GM21619 (cell line): Measurements from ENCODE around the gene SI.
"Not testable (repeated sequence)": the region's sequence is repeated elsewhere in the genome, so short reads cannot be mapped to it uniquely, and the experiment has no call there.

Experiments used
- ATAC-seq: cut with Tn5 transposase; IDR thresholded peaks from one replicate; pipeline ENCODE4 v1.9.1; 2021; ENCODE audit not compliant: unreplicated experiment

Gene SI

GRCh38 chr3:165078293-165078692 is at the start of gene SI:
SI (minus strand) TSS chr3:165078496; CDS start chr3:165076012, 2,484 bp downstream.
- ATAC-seq, result no peak

- ATAC-seq, result no peak
Measured at GRCh38 chr3:165125836-165126235, 47.5 kb upstream of the SI start.

- no peak for ATAC-seq
Measured at GRCh38 chr3:165111401-165111800, 33.1 kb upstream of the SI start.

GRCh38 chr3:165103616-165104015 is 25.3 kb upstream of the SI start:
- ATAC-seq, result no peak

- no peak for ATAC-seq
Measured at GRCh38 chr3:165082650-165083049, 4.4 kb upstream of the SI start.

GRCh38 chr3:165081183-165081582 is 2.9 kb upstream of the SI start:
- no peak for ATAC-seq

GRCh38 chr3:165075695-165076094 is 2.6 kb downstream of the SI start:
- ATAC-seq, result no peak

GRCh38 chr3:165070682-165071081 is 7.6 kb downstream of the SI start:
- ATAC-seq, result no peak

- no peak for ATAC-seq
Measured at GRCh38 chr3:165056510-165056909, 21.8 kb downstream of the SI start.

GRCh38 chr3:165040186-165040585 is 38.1 kb downstream of the SI start:
- ATAC-seq, result no peak

- ATAC-seq, result no peak
Measured at GRCh38 chr3:165011557-165011956, 66.7 kb downstream of the SI start.

- no peak for ATAC-seq
Measured at GRCh38 chr3:164984947-164985346, 93.3 kb downstream of the SI start.

- no peak for ATAC-seq
Measured at GRCh38 chr3:164962610-164963009, 115.7 kb downstream of the SI start.

GRCh38 chr3:164952966-164953365 is 125.3 kb downstream of the SI start:
- no peak for ATAC-seq

GRCh38 chr3:164951403-164951802 is 126.9 kb downstream of the SI start:
- not testable (repeated sequence) for ATAC-seq

GRCh38 chr3:164940745-164941144 is 137.6 kb downstream of the SI start:
- ATAC-seq, result no peak

- ATAC-seq, result no peak
Measured at GRCh38 chr3:164929642-164930041, 148.7 kb downstream of the SI start.
